HFFc6 (cell line): ENCODE measurements around the gene CREB3. TPM values are rescaled to one million over a fixed set of nuclear protein-coding genes. Genes with fewer than 3 reads are reported as not detected.

ENCODE experiments used
- DNase-seq: peaks from one replicate; pipeline ENCODE4 v3.0.0-alpha.2; 2018
- H3K27ac Mint-ChIP-seq: 2 replicates; pipeline ENCODE4 v1.8.0; 2020; ENCODE audit warnings: mild to moderate bottlenecking, mixed read lengths
- H3K27me3 Mint-ChIP-seq: 2 replicates; pipeline ENCODE4 v1.8.0; 2021; ENCODE audit warnings: mild to moderate bottlenecking, moderate library complexity, mixed read lengths; ENCODE audit not compliant: insufficient read depth
- H3K36me3 Mint-ChIP-seq: 2 replicates; pipeline ENCODE4 v1.8.0; 2021; ENCODE audit warnings: low read depth, mixed read lengths
- H3K4me1 Mint-ChIP-seq: 2 replicates; pipeline ENCODE4 v1.8.0; 2020; ENCODE audit warnings: low read depth, mixed read lengths
- H3K4me3 Mint-ChIP-seq: 2 replicates; pipeline ENCODE4 v1.8.0; 2020; ENCODE audit warnings: mild to moderate bottlenecking, moderate library complexity, mixed read lengths
- H3K9me3 Mint-ChIP-seq: 2 replicates; pipeline ENCODE4 v1.8.0; 2020; ENCODE audit warnings: mild to moderate bottlenecking, mixed read lengths
- total RNA-seq, 6 experiments: library from RNA; stranded (reverse); fragmentation: NEBNext Ultra II Directional; extraction: Animal tissue kit (Norgen Biotek cat#: 25700); gene quantifications; 2 replicates in 1 of 6; 3 replicates in 5 of 6; pipeline ENCODE4 v1.2.3, GENCODE V29; 2021
- TF ChIP-seq, protein P1 (sequence below): fragments of 200-600 bp; sonication (generic); IDR thresholded peaks from 2 replicates; pipeline ENCODE4 v1.5.0; 2021; ENCODE audit warnings: antibody characterized with exemption, mild to moderate bottlenecking

The CREB3 gene
- total RNA-seq, 6 experiments from 2014 or later = 106 to 127 (median 114) TPM

DNA sequence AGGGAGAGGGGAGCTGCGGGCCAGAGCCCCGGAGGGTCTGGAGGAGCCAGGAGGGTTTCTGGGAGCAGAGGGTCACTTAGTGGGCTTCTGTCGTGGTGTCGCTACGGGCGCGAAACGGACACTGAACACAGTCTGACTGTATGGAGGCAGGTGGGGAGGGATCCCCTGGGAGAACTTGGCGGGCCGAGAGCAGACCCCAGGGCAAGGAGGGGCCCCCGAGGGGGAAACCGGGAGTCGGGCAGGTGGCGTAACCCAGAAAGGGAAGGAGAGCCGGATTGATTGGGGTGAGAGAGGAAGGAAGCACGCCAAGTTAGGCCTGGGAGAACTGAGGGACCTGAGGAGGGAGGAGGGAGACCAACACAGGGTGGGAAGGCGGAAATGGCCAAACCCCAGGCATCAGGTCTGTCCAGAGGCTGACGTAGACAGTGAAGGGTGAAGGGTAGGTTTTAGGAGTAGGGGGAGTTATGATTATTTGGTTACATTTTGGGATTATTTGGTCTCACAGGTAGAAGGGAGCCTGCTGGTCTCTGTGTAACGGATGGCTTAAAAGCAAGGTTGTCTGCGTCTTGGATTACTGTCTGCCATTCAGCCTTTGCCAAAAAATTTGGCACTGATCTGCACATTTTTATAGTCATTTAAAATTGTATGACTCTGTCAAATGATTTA is 24.9 kb downstream of the CREB3 start:
- Mint-ChIP-seq H3K27me3 (peaks cover 6% of the 10 kb centered on the region), H3K27ac (no peak overlapping the region; the same call in 1 of the 2 replicates), H3K9me3 (no peaks in the 10 kb centered on the region), H3K36me3 (peaks cover 19% of the 10 kb centered on the region), H3K4me1 (peaks cover 25% of the 10 kb centered on the region), H3K4me3 (peak overlapping the region; percentile 72)
- DNase-seq = no peak
- TF ChIP-seq, protein P1, sequence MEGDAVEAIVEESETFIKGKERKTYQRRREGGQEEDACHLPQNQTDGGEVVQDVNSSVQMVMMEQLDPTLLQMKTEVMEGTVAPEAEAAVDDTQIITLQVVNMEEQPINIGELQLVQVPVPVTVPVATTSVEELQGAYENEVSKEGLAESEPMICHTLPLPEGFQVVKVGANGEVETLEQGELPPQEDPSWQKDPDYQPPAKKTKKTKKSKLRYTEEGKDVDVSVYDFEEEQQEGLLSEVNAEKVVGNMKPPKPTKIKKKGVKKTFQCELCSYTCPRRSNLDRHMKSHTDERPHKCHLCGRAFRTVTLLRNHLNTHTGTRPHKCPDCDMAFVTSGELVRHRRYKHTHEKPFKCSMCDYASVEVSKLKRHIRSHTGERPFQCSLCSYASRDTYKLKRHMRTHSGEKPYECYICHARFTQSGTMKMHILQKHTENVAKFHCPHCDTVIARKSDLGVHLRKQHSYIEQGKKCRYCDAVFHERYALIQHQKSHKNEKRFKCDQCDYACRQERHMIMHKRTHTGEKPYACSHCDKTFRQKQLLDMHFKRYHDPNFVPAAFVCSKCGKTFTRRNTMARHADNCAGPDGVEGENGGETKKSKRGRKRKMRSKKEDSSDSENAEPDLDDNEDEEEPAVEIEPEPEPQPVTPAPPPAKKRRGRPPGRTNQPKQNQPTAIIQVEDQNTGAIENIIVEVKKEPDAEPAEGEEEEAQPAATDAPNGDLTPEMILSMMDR = no peak

DNA sequence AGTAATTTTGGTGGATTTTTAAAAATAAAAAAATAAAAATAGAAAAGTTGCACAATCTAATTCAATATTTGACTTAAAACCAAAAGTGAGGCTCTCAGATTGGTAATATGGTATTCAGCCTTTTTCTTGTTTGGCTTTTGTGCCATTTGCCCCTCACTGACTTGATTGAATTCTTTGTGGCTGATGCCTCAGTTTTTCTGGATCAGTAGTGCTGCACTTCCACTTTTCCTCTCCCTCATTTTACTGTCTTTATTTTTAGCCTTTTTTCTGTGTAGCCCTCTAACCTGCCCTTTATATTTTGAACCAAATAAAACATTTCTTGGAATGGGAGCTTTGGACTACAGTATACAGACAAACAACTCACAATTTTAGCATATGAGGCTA is 25.4 kb downstream of the CREB3 start:
- Mint-ChIP-seq H3K4me1 (peaks cover 25% of the 10 kb centered on the region), H3K4me3 (no peak overlapping the region)

DNA sequence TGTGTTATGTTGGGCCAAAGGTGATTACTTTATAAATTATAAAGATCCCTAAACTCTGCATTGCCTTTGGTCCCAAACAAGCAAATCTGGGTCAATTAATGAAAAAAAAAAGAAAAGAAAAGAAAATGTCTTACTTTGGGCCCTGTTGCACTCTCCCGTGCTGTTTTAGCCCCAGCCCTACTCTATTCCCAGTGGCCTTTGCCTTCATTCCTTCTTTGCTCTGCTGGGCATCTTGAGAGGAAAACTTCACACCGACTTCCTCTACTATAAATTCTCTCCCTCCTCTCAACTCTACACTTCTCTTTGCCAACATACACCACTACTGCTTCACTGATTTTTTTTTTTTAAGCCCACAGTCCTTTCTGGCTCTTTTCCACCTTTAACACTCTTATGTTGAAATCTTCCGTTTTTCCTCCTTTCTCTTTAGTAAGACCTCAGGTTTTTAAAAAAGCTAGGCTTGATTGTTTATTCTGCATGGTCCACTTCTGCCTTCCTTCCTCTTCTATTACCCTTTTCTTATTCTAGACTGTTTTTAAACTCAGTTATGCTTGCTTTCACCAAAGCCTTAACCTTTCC is 26.1 kb downstream of the CREB3 start:
- TF ChIP-seq, protein P1 = no peak
- H3K4me3 Mint-ChIP-seq = no peak overlapping the region
- peaks cover 6% of the 10 kb centered on the region for H3K27me3 Mint-ChIP-seq
- peaks cover 25% of the 10 kb centered on the region for H3K4me1 Mint-ChIP-seq
- DNase-seq = no peak
- no peak overlapping the region for H3K27ac Mint-ChIP-seq
- no peaks in the 10 kb centered on the region for H3K9me3 Mint-ChIP-seq
- peaks cover 9% of the 10 kb centered on the region for H3K36me3 Mint-ChIP-seq

More for the DNA sequence above, 25.4 kb downstream of the CREB3 start:
- DNase-seq = no peak
- peaks cover 14% of the 10 kb centered on the region for H3K36me3 Mint-ChIP-seq
- TF ChIP-seq, protein P1 = no peak
- no peaks in the 10 kb centered on the region for H3K9me3 Mint-ChIP-seq
- H3K27me3 Mint-ChIP-seq = peaks cover 6% of the 10 kb centered on the region
- no peak overlapping the region; the same call in 1 of the 2 replicates for H3K27ac Mint-ChIP-seq

DNA sequence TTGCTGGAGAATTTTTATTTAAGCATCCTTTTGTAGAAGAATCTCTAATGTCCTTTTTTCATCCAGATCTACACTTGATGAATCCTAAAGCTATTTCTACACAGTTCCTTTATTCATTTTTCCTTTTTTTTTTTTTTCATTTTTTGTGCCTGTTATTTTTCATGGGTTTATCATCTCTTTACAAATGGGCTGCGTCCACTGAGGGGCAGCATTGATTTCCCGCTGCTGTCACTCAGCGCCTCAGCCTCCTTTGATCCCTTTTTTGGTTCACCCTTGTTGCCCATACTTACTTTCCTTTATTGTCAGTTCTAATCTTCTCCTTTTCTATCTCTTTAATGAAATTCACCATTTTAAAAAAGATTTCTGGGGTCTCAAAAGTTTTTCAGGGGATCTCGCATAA is 27.3 kb downstream of the CREB3 start:
- H3K36me3 Mint-ChIP-seq = peaks cover 5% of the 10 kb centered on the region
- H3K4me3 Mint-ChIP-seq = no peak overlapping the region
- DNase-seq = no peak
- H3K27ac Mint-ChIP-seq = no peak overlapping the region
- H3K27me3 Mint-ChIP-seq = peaks cover 11% of the 10 kb centered on the region
- peaks cover 25% of the 10 kb centered on the region for H3K4me1 Mint-ChIP-seq
- no peaks in the 10 kb centered on the region for H3K9me3 Mint-ChIP-seq
- TF ChIP-seq, protein P1 = no peak

DNA sequence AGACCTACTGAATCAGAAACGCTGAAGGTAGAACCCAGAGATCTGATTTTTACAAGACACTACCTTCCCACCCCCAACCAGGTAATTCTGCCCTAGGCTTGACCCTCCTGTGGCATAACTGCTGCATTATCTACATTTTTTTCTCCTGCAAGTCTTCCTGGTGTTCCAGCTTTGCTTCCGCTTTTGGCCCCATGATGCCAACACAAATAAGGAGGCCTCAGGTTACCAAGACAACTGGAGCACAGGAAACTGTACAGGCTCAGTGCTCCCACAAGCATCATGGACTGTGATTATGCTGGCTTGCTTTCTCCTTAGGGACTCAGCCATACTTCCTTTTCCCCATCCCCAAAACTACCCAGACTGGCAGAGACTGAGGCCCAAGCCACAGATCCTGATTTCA is 28.2 kb downstream of the CREB3 start:
- Mint-ChIP-seq H3K36me3 (peaks cover 5% of the 10 kb centered on the region), H3K27ac (no peak overlapping the region), H3K27me3 (peaks cover 12% of the 10 kb centered on the region), H3K9me3 (no peaks in the 10 kb centered on the region), H3K4me1 (peaks cover 24% of the 10 kb centered on the region), H3K4me3 (no peak overlapping the region)
- TF ChIP-seq, protein P1 = no peak
- DNase-seq = no peak
